Measurements from ENCODE around the gene IP6K1.
"Not testable (repeated sequence)": the region's sequence is repeated elsewhere in the genome, so short reads cannot be mapped to it uniquely, and the experiment has no call there.

Gene IP6K1

DNA sequence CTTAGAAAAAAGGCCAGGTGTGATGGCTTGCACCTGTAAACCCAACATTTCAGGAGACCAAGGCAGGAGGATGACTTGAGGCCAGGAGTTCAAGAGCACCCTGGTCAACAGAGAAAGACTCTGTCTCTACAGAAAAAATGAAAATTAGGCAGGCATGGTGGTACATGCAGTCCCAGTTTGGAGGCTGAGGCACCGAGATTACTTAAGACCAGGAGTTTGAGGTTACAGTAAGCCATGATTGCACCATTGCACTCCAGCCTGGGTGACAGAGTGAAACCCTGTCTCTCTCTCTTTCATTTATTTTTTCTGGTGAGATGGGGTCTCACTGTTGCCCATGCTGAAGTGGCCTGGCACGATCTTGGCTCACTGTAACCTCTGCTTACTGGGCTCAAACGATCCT, 24.7 kb downstream of the IP6K1 start:
- DNase-seq, result no peak

DNA sequence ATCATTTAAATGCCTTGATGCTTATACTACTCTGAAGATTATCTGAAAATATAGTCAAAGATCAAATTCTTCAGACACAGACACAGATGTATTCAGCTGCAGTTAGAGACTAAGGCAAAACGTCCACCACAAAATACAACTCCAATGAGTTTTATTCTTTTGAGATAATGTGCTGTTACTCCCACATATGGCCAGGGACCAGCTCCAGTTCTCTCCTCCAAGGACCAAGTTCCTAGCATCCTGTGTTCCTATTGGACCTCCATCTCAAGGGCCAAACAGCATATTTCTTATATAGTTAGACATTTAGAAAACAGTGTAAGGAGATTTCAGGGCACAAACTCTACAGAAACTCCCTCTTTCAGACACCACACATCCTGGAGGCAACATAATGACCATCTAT, 27.1 kb downstream of the IP6K1 start:
- no peak for DNase-seq

DNA sequence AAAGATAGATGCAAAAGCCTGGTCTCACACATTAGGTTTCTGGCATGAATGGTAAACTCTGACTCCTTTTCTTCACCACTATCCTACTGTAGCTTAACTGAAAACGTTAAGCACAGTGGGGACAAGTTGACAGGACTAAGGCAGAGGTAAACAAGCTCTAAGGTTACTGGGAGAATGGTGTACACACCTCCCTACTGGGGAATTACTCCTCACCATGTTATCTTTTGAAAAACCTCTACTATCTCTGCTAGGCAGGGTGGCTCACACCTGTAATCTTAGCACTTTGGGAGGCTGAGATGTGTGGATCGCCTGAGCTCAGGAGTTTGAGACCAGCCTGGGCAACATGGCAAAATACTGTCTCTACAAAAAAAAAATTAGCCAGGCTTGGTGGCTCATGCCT, 29.1 kb downstream of the IP6K1 start:
- no peak for DNase-seq

DNA sequence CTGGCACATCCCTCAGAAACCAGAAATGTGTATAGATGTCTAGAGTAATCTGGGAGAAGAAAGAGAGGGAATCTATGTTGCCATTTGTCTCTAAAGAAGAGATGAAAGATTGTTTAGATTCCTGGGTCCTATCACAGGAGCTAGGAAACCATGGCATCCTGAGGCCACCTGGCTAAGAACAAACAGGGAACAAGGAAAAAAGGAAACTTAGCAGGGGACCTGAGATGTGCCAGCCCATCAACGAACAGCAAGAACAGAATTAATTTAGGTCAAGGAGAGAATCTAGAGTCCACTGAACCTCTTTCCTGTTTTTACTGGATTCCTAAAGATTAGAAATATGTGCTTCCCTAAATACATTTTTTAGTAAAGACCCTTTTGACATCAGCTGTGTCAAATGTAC, 30.3 kb downstream of the IP6K1 start:
- DNase-seq, result no peak

DNA sequence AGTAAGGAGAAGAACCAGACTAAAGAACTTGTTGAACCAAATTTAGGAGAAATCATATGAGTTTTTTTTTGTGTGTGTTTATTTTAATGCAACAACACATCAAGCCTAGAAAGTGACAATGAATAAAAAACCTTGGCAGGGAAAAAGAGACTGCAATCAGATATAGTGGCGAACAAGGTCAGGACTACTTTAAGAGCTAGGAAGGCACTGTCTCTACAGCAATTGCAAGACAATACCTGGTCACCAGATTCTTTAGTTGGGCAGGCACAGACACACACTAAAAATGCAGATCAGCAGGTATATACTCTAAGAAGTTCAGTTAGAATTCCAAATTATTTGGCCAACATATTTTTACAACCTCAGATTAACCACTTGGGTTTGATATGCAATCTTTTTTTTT, 31.8 kb downstream of the IP6K1 start:
- DNase-seq, result no peak

DNA sequence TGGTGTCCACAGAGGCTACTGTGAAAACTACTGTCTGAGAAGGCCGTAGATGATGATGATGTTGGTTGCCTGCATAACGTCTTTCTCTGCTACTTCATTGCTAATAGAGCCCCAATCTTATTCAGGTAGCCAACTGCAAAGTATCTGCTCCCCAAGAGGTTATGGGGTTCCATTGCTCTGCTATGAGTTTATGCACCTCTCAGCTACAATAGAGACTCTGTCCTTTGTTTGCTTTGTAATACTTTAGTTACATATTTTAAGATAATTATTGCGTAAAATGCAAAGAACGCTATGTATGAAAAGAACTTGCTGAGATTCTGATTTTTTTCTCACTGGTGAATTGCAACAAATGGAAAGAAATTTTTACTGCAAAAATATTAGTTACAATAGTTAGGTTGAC, 34.8 kb downstream of the IP6K1 start:
- DNase-seq, result no peak

DNA sequence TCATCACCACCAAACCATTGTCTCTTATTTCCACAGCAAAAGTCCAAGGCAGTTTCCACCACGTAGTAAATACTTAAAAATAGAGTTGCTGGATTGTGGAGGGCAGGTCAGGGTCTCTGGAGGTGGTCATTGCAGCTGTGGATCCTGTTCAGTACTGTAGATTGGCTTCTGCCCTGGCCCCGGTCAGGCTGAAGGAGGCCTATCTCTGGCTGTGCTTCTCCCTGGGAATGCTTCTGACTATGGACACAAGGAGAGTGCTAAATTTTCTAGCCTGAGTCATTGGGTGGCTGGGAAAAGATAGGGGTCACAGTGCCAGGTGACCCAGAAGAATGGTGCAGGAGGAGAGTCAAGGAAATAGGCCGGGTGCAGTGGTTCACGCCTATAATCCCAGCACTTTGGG, 36.3 kb downstream of the IP6K1 start:
- no peak for DNase-seq

DNA sequence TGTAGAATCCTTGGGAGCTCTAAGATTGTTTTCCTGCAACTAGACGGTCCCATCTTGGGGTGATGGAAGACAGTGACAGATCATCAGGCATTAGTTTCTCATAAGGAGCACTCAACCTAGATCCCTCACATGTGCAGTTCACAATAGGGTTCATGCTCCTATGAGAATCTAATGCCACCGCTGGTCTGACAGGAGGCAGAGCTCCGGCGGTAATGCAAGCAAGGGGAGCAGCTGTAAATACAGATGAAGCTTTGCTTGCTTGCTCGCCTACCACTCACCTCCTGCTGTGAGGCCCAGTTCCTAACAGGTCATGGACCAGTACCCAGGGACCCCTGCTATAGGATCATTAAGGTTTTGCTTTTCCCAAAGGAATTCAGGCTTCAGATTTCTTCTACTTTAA, 37.5 kb downstream of the IP6K1 start:
- not testable (repeated sequence) for DNase-seq

DNA sequence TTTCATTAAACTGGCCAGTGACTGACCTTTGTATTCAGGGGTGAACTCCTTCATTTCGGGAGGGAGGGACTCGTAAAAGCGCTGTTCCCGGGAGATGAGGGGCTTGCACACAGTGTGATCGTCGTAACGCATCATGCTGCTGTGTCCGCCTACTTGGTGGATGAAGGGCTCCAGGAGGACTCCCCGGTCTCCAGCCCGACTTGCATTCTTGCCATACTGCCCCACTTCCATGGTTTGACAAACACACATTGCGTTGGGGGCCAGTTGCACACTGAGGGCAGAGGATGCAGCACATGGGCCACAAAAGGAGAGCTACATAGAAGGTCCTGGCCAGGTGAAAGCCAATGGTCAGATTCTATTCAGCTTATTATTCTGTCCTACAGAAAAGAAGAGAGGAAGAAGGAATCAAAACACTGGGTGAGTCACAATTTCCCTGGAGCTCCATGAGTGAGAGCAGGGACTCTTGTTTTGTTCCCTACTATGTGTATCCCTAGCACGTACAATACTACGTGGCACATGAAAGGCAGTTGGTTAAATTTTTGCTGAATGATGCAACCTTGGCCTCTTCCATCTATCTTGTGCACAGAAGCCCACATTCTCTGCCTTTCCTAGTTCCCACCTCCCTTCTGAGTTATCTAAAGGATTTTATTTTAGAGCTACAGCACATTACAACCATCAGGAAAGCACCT, 38.4 kb downstream of the IP6K1 start:
- no peak for DNase-seq

DNA sequence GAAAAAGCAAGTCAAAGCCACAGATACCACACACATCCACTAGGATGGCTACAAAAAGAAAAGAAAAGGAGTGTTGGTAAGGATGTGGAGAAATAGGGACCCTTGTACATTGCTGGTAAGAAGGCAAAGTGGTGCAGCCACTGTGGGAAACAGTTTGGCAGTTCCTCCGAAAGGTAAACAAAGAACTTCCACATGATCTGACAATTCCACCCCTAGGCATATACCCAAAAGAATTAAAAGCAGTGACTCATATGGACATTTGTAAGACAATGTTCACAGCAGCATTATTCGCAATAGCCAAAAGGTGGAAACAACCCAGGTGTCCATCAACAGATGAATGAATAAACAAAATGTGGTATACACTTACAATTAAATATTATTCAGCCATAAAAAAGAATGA, 40.4 kb downstream of the IP6K1 start:
- DNase-seq, result no peak

DNA sequence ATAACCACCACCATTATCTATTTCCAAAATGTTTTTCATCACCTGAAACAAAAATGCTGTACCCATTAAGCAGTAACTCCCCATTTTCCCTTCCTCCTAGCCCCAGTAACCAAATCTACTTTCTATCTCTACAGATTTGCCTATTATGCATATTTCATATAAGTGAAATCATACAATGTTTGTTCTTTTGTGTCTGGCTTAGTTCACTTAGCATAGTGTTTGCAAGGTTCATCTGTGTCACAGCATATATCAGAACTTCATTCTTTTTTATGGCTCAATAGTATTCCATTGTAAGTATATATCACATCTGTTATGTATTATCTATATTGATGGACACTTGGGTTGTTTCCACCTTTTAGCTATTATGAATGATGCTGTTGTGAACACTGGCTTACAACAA, 45.9 kb downstream of the IP6K1 start:
- no peak for DNase-seq

DNA sequence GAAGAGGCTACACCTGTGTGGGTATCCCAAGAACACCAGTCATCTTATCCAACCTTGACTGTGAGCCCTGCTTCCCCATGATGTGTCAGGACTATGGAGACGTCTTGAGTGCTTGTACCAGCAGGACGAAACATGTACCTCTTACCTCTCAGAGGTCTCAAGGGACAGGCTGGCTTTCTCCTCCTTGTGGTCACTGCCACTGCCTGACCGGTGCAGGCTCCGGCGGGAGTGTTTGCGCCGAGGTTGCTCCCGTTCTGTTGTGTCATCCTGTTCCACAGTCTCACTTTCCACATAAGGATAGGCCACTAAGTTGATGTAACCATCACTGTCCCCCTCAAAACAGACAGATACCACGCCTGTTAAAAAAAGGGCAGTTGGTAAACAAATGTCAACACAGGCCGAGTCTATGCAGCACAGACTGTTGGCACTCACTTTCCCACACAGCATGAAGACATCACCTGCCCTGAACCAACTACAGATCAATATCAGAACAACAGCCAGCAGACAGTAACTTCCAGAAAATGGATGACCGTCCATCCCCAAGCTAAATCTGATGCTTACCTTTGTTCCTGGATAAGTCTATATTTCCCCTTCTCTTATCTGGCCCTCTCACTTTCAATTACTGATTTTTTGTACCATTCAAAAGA, 48.2 kb downstream of the IP6K1 start:
- DNase-seq, result no peak

DNA sequence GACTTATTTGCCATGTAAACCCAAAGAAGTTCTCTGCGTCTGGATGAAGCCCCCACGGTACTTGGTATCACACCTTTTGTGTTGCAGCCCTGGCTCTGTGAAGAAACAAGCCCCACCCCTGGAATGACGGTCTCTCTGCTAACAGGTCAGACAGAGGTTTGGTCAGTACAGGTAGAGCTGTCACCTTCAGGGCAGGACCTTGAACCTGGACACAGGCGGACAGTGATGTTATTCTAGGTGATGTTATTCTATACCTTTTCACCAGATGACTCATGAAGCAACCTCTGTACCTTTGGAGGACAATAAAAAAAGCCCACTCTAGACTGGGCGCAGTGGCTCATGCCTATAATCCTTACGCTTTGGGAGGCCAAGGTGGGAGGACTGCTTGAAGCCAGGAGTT, 51.6 kb downstream of the IP6K1 start:
- no peak for DNase-seq

DNA sequence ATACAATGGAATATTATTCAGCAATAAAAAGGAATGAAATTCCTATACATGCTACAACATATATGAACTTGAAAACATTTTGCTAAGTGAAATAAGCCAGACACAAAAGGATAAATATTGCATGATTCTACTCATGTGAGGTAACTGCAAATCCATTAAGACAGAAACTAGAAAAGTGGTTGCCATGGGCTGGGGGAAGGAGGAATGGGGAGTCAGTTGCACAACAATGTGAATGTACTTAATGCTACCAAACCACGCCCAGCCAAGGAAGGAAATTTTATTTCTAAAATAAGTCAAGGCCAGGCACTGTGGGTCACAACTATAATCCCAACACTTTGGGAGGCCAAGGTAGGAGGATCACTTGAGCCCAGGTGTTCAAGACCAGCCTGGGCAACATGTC, 52.8 kb downstream of the IP6K1 start:
- no peak for DNase-seq

DNA sequence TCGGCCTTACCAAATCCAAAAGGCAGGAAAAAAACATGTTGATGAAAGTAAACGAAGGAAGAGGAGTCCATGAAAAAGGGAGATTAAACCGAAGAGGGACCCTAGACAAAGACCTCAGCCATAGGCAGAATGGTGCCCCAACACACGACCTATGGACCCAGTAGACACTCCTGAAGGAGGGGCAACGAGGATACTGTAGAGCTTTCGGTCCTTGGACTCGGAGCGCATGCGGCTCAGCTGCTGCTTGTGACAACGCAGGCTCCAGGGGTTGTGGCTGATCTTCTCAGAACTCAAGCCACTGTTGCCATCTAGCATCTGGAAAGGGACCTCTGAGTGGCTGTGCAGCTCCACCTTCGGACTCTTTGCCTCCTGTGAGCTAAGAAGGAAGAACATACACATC, 53.7 kb downstream of the IP6K1 start:
- DNase-seq, result no peak

DNA sequence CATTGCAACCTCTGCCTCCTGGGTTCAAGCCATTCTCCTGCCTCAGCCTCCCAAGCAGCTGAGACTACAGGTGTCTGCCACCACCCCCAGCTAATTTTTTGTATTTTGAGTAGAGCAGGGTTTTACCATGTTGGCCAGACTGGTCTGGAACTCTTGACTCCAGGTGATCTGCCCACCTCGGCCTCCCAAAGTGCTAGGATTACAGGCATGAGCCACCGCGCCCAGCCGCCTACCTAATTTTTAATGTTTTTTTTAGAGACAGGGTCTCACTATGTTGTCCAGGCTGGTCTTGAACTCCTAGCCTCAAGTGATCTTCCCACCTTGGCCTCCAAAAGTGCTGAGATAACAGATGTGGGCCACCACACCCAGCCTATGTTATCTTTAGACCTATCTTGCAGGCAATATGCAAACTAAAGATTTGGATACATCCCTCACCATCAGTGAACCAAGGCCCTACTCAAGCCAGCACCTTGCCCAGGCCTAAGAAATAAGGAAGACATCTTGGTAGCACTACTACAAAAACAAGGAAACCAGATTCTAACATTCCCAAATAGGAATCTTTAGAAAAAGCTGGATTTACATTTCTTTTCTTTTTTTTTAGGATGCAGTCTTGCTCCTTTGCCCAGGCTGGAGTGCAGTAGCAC, 56.3 kb downstream of the IP6K1 start:
- DNase-seq, result no peak

DNA sequence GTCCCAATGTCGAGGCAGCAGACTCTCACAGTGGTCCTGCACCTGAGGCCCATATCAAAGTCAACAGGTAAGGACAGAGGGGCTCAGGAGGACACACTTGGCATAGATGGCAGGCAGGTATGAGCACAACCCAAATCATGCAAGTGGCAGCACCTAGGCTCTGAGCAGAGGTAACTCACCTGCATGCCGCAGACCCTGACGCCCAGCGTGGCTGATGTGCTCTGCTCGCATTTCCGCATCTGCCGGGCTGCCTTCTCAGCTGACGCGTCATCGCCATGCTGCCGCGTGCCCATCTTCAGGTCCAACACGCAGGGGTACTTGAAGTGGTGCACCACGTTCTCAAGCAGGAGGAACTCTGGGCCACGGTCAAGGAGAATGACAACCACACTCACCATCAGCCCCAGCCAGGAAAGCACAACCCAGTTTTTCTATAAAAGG, 58.4 kb downstream of the IP6K1 start:
- no peak for DNase-seq

DNA sequence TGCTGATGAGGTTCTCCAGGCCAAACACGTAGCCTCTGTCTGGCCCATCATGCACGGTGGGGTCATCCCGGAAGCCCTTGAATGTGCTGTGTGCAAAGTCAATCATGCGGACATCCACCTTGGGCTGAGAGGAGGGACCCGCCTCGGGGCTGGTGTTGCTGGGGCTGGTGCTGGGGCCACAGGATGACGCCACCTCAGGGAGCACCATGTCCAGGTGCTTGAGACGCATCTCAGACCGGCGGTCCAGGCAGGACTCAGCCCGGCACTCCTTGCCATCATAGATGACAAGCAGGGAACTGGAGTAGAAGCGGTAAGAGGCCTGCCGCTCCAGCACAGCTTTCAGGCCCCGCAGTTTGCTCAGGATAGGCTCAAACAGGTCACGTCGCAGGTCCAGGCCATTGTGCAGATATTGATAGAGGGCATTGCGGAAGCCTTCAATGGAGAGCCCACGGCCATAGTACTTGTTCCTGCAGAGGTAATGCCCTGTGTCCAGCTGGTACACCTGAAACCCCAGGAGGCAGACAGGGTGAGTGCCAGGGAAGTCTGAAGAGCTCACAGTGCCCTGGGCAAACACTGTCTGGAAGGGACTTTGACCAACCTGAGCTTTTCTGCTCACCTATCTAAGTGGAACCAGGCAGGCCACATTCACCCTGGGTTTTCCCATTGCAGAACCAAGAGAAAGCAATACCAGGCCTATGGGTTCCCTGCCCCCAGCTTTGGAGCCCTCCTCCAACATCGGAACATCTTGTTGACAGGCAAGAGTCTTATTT, 59.0 kb downstream of the IP6K1 start:
- DNase-seq, result no peak

DNA sequence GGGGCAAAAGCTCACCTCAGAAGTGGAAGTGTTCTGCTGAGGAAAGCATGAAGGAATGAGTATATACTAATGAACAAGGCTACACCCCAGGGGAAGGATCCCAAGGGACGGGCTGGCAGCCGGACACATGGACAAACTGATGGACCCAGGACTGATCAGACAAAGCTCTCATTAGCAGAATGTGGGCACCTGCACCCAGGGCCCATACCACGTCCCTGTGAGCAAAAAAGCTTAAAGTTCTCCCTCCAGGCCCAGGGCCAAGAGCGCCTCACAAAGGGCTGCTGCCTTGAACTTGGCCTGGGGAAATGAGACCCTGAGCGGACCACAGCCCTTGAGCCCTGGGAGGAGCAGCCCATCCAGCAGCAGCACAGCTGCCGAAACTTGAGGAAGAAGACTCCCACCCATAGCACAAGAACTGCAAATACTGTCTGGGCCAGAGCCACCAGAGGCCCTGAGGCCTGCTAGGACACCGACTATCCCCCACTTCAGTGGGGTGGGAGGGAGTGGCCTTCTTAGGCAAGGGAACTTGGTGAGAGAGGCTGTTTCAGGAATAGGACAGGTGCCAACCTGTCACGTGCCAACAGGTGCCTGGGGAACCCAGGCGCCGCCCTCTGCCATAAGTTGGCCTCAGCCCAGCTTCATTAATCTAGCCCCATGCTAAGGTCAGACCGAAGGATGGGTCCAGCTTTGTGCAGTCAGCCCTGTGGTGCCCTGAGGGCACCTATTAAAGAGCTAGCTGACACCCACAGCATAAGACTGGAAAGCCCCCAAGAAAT, 60.2 kb downstream of the IP6K1 start:
- no peak for DNase-seq

DNA sequence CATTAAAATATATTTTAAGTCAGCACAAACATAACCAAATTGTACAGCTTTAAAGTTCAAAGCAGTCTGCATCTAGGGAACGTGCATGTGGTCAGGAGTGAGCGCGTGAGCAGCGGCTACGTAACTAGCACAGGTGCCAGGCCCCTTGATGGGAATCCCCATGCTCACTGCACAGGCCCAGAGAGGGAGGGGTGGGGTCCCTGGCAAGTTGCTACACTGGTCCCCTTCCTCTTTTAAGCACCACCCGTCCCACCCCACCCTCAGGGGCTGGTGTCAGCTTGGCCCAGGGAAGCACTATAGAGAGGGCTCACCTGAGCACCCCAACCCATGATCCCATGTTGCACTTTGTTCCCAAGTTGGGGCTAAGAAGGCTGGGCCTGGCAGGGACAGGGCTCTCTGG, 61.8 kb downstream of the IP6K1 start:
- DNase-seq, result no peak

DNA sequence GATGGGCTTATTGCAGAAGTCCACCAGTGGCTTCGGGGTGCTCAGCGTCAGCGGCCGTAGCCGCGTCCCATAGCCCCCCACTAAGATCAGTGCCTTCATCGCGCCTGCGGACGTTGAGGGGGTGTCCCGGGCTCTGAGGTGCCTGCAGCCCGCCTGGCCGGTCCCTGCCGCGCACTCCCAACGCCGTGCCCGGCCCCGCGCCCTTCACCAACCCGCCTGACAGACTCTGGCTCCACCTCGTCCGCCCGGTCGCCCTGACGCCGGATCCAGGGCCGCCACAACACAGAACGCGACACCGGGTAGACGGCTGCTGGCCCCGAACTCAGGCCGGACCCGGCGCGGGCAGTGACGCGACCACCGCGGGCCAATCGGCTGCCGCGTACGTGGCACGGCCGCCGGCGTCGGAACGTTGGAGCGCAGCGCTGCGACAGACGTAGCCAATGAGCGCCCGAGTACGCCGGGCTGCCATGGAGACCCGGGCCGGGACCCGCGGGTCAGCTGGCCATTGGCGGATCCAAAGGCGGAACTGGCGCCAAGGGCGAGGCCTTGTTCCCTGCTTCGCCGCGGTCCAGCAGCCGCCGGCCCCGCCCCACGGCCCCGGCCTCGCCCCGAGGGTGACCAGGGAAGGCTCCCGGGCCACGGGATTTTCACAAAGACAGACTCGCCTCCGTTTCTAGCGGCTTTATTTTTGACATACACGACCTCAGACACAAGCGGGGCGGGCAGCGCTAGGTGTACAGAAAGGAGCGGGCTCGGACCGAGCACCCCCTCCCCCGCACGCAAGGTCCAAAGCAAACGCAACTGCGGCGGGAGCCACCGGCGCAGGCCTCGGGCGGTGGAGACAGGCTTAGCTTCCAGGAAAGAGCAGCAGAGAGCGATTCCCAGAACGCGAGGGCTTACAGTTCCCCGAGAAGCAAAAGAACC, 62.5 kb downstream of the IP6K1 start, which contains the start of gene GMPPB:
Gene GMPPB (minus strand): TSS at position 324 of the 924 bp plus-strand sequence. CDS start 225 bp downstream, at position 99.
- DNase-seq, result peak; percentile 97

DNA sequence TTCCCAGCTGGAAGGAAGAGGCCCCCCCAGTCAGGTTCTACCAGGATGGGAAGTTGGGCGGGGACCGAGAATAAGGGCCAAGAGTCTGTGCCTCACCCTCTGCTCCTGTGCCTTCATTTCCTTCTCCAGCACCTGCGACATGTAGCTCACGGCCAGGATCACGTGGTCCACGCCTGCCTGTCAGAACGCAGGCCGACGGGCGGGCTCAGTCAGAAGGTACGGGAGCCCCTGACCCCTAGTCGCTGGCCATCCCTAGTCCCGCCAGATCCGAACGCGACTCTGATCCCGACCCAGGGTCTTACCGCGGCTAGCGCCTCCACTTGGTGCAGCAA, 63.1 kb downstream of the IP6K1 start:
- no peak for DNase-seq

Measured in midbrain (tissue), 1 donor.